Uterus (tissue), 4 donors: ENCODE measurements around the gene IFI27L2. TPM values are rescaled to one million over a fixed set of nuclear protein-coding genes. Genes with fewer than 3 reads are reported as not detected.

ENCODE experiments used
- DNase-seq, 2 donors: peaks; one replicate each; pipeline ENCODE4 v3.0.0-alpha.2; 2019 to 2020
- H3K27ac ChIP-seq, 2 donors: fragments of 200-600 bp; sonication (generic); 1 replicate in 1 of 2; 2 replicates in 1 of 2; pipeline ENCODE4 v1.5.1; 2016 to 2018
- H3K27me3 ChIP-seq, 2 donors: fragments of 200-600 bp; sonication (generic); one replicate each; pipeline ENCODE4 v1.5.1; 2018 to 2019; ENCODE audit warnings: control low read depth in 1 of 2
- H3K36me3 ChIP-seq, 2 donors: fragments of 200-600 bp; sonication (generic); one replicate each; pipeline ENCODE4 v1.5.1; 2019; ENCODE audit warnings: control low read depth in 1 of 2
- H3K4me1 ChIP-seq, 2 donors: fragments of 200-600 bp; sonication (generic); one replicate each; pipeline ENCODE4 v1.5.1; 2018 to 2019; ENCODE audit warnings: control low read depth in 1 of 2
- H3K4me3 ChIP-seq, 2 donors: fragments of 200-600 bp; sonication (generic); 1 replicate in 1 of 2; 2 replicates in 1 of 2; pipeline ENCODE4 v1.5.1; 2018 to 2019; ENCODE audit warnings: mild to moderate bottlenecking in 1 of 2
- H3K9me3 ChIP-seq, 2 donors: fragments of 200-600 bp; sonication (generic); one replicate each; pipeline ENCODE4 v1.5.1; 2019; ENCODE audit warnings: control low read depth in 1 of 2
- POLR2A ChIP-seq, 2 donors: fragments of 450-650 bp; IDR thresholded peaks; one replicate each; pipeline ENCODE4 v1.6.1; 2016; ENCODE audit warnings: antibody characterized with exemption in 2 of 2, mild to moderate bottlenecking in 1 of 2, moderate library complexity in 1 of 2
- intact Hi-C: fragments of 100-400 bp; cut with DNase I; formaldehyde crosslinking; loops from one replicate; pipeline ENCODE4 v1.15.1; 2023; ENCODE audit warnings: low total_unique reads
- total RNA-seq, 4 donors: library from RNA; depleted of rRNA in 3 of 4; stranded (reverse); fragments of >200 nt in 3 of 4; gene quantifications; one replicate each; pipeline versions ENCODE4 v1.1.0 to v1.2.4, GENCODE V29; 2014 to 2023
- TF ChIP-seq, protein P1 (sequence below), 4 experiments: fragments of 200-600 bp in 2 of 4; fragments of 450-650 bp in 2 of 4; sonication (generic) in 2 of 4; IDR thresholded peaks; one replicate each; pipeline ENCODE4 v1.5.1; 2016 to 2019; ENCODE audit warnings: antibody characterized with exemption in 4 of 4, mild to moderate bottlenecking in 2 of 4, moderate library complexity in 1 of 4
- donor health status: DM: yes; HTN: yes; CAD: no.

The IFI27L2 gene
- total RNA-seq, 4 donors from 2014 or later, result 14.3 to 111 (median 45.0) TPM

DNA sequence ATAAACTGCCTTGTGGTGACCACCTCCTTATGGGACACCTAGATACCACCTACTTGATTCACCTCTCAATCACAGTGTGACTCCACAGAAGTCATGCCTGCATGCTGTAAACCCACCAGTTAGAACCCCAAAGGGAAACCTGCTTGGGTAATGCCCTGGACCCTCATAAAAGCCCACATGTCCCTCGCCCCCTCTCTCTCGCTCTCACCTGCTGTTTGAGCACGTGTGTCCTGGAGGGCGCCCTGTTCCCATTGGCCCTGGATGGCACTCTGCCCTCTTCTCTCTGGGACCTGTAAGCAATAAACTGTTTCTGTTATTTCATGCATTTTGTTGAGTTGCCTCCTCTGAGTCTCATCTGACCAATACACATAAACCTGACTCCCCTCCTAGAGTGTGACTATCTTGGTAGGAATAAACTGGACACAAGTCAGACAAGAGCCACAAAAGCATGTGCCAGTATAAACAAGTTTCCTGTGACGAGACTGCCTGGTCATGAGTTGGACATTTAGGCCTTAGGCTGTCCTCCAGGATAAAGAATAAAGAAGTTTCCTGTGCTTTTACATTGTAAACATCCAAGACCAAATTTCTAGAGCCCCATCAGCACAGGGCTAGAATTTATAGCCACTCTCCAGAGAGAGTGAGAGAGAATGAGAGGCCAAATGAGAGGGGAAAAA is 8.6 kb downstream of the IFI27L2 start:
- intact Hi-C loops, result no loop called here
- Histone ChIP-seq H3K4me3 (no peak overlapping the region), H3K27me3 (no peaks in the 10 kb centered on the region), H3K4me1 (no peaks in the 10 kb centered on the region), H3K27ac (no peak overlapping the region), H3K36me3 (no peaks in the 10 kb centered on the region), H3K9me3 (no peaks in the 10 kb centered on the region)
- no peak for DNase-seq
- TF ChIP-seq POLR2A (IDR thresholded peaks at IDR 0.05), result no peak
- TF ChIP-seq, protein P1, sequence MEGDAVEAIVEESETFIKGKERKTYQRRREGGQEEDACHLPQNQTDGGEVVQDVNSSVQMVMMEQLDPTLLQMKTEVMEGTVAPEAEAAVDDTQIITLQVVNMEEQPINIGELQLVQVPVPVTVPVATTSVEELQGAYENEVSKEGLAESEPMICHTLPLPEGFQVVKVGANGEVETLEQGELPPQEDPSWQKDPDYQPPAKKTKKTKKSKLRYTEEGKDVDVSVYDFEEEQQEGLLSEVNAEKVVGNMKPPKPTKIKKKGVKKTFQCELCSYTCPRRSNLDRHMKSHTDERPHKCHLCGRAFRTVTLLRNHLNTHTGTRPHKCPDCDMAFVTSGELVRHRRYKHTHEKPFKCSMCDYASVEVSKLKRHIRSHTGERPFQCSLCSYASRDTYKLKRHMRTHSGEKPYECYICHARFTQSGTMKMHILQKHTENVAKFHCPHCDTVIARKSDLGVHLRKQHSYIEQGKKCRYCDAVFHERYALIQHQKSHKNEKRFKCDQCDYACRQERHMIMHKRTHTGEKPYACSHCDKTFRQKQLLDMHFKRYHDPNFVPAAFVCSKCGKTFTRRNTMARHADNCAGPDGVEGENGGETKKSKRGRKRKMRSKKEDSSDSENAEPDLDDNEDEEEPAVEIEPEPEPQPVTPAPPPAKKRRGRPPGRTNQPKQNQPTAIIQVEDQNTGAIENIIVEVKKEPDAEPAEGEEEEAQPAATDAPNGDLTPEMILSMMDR (IDR thresholded peaks at IDR 0.05), result no peak

DNA sequence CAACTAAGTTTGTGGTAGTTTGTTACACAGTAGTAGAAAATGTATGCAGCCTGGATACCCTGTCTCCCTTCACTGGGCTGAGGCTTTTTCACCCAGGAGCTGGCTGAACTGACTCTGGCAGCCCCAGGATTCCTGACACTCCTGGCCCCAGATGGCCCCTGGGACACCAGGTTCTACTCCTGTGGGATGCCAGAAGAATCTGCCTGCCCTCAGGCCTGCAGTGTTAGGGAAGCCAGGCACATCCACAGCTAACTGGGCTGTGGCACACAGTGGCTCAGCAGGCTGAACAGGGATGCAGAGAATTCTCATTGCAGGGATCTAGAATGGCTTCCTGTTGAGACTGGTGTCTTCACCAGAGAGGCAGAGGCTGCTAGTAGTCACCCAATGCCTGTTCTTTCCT is 10.3 kb downstream of the IFI27L2 start:
- Histone ChIP-seq H3K27me3 (no peaks in the 10 kb centered on the region), H3K9me3 (no peaks in the 10 kb centered on the region), H3K27ac (no peak overlapping the region), H3K4me1 (no peaks in the 10 kb centered on the region), H3K36me3 (no peaks in the 10 kb centered on the region), H3K4me3 (no peak overlapping the region)
- DNase-seq, result peak in 1 of 2 donors; percentile 5
- no peak for TF ChIP-seq POLR2A (IDR thresholded peaks at IDR 0.05)
- TF ChIP-seq, protein P1 (IDR thresholded peaks at IDR 0.05), result no peak
- intact Hi-C loops, result no loop called here

- no peaks in the 10 kb centered on the region for H3K4me1 ChIP-seq
- no peaks in the 10 kb centered on the region for H3K9me3 ChIP-seq
- no peak for TF ChIP-seq POLR2A (IDR thresholded peaks at IDR 0.05)
- TF ChIP-seq, protein P1 (IDR thresholded peaks at IDR 0.05), result no peak
- H3K4me3 ChIP-seq, result no peak overlapping the region
- H3K27ac ChIP-seq, result no peak overlapping the region
- intact Hi-C loops, result no loop called here
- no peaks in the 10 kb centered on the region for H3K27me3 ChIP-seq
- no peaks in the 10 kb centered on the region for H3K36me3 ChIP-seq
- DNase-seq, result peak in 1 of 2 donors; percentile 8
Observed at GRCh38 chr14:94117856-94118255, 11.5 kb downstream of the IFI27L2 start.

DNA sequence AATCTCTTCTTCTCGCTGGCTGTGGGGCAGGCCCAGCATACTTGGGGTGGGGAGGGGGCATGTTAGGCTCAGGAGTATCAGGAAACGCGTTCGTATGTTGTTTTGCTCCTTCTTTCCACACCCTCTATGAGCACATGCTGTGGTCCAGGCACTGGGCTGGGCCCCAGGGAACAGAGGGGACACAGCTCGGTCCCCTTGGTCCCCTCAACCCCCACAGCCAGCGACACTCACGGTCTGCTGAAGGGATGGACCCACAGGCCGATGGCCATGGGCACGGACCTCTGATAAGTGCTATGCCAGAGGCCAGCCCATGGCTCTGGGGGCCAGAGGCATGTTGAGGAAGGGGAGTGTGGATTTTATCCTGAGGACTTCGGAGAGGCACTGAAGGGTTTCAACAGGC is 12.7 kb downstream of the IFI27L2 start:
- no peaks in the 10 kb centered on the region for H3K9me3 ChIP-seq
- H3K4me1 ChIP-seq, result no peaks in the 10 kb centered on the region
- no peak overlapping the region for H3K27ac ChIP-seq
- TF ChIP-seq POLR2A (IDR thresholded peaks at IDR 0.05), result no peak
- TF ChIP-seq, protein P1 (IDR thresholded peaks at IDR 0.05), result no peak
- no peaks in the 10 kb centered on the region for H3K27me3 ChIP-seq
- H3K4me3 ChIP-seq, result no peak overlapping the region
- intact Hi-C loops, result no loop called here
- H3K36me3 ChIP-seq, result no peaks in the 10 kb centered on the region
- DNase-seq, result no peak

DNA sequence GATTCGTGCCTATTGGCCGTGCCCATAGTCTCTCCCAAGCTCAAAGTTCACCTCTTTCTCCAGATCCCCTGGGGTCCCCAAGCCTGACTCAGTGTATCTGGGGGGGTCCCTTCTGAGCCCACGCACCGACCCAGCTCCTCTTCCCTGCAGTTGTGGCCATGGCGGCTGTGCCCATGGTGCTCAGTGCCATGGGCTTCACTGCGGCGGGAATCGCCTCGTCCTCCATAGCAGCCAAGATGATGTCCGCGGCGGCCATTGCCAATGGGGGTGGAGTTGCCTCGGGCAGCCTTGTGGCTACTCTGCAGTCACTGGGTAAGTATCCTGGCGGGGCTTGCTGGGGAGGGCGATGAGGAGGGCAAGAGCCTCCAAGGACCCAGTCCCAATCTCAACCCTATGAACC is 13.8 kb downstream of the IFI27L2 start:
- no peaks in the 10 kb centered on the region for H3K27me3 ChIP-seq
- no peaks in the 10 kb centered on the region for H3K36me3 ChIP-seq
- no peaks in the 10 kb centered on the region for H3K4me1 ChIP-seq
- DNase-seq, result no peak
- no peak overlapping the region for H3K4me3 ChIP-seq
- TF ChIP-seq, protein P1 (IDR thresholded peaks at IDR 0.05), result no peak
- TF ChIP-seq POLR2A (IDR thresholded peaks at IDR 0.05), result no peak
- peak overlapping the region; percentile 49 to 90 for H3K27ac ChIP-seq
- H3K9me3 ChIP-seq, result no peaks in the 10 kb centered on the region
- intact Hi-C loops, result no loop called here
